ENCODE results near the gene HIGD1A.

Gene HIGD1A

DNA sequence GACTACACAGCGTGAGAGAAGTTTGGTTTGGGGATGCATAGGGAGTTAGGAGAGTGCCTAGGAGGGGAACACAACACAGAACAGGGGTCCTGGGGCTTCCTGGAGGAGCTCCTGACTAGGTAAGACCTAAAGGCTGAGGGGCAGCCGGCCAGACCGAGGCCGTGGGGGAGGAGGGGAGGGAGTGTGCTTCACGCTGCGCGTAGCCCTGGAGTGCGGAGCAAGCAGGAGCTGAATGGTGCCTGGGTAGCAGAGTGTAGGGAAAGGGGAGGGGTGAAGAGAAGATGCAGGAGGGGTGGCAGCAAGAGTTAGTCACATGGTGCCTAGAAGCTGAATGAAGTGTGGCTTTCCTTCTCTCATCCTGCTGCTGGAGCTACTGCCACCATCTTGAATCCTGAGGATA is 69.3 kb downstream of the HIGD1A start:
- DNase-seq (ENCODE audit: low read depth): no peak

DNA sequence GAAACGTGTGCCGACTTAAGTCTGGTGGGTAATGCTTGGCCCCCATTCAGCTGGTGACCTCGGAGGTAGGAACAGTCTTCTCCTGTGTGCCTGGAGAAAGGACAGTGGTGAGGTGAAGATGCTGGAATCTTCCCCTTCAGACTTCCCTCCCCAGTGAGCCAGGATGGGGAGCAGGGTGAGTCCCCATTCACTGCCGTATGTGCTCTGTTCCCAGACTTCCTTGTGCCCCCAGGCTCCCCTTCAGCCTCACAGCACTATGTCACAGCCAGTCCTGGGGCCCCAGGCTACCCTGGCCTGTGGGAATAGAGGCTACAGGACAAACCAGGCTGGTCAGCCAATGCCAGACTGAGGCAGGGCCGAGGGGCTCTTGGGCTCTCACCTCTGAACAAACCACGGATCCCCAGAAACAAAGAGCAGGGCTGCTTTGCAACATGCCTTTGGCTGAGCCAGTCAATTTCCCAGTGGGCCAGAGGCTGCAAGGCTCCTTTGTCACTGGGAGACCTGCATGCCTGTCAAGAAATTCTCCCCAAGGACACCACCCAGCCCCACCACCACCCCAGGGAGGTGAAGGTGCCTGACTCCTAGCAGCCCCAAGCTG is 69.9 kb downstream of the HIGD1A start:
- no peak for DNase-seq (ENCODE audit: low read depth)

DNA sequence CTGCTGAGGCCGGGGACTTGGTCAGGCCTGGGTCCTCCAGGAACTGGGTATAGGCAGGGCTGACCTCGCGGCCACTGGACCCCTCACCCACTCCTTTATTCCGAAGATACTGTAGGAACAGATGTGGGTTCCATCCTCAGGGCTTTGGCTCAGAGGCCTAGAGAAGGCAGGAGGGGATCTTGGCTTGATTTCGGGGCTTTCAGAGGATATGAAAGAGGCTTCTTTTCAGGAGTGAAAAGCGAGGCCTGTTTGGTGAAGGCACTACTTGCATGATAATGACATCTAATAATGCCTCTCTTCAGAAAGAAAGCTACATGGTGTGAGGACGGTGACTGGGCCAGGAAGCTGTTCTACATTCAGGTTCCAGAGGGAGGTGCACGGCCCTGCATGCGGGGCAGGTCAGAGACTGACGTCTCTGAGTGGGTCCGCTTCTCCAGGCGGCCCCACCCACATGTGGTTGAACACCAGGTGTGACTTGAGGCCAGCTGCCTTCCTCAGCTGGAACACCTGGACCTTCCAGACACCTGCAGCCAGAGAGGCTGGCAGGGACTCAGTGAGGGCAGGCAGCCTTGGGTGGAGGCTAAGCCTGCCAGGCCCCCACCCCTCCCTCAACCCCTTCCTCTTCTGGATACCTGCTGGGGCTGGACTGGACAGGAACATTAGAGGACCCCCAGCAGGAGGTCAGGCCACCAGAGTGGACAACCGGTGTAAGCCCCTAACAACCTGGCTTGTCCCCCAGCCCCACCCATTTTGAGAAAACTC is 70.6 kb downstream of the HIGD1A start:
- no peak for DNase-seq (ENCODE audit: low read depth)
